Transverse colon (tissue), 4 donors: ENCODE results near the gene CHRND. TPM values are rescaled to one million over a fixed set of nuclear protein-coding genes. Genes with fewer than 3 reads are reported as not detected.

Experiments used
- DNase-seq: peaks from one replicate; pipeline ENCODE4 v3.0.0-alpha.2; 2019
- H3K27ac ChIP-seq, 4 donors: fragments of 200-600 bp; sonication (generic); 2 replicates each; pipeline ENCODE4 v1.5.1; 2016 to 2018; ENCODE audit warnings: inconsistent platforms in 4 of 4
- H3K27me3 ChIP-seq: fragments of 200-600 bp; sonication (generic); 2 replicates; pipeline ENCODE4 v1.5.1; 2017; ENCODE audit warnings: inconsistent platforms
- H3K36me3 ChIP-seq, 4 donors: fragments of 200-600 bp; sonication (generic); 2 replicates each; pipeline ENCODE4 v1.5.1; 2017 to 2019; ENCODE audit warnings: inconsistent platforms in 4 of 4
- H3K4me1 ChIP-seq, 4 donors: fragments of 200-600 bp; sonication (generic); 2 replicates each; pipeline ENCODE4 v1.5.1; 2017 to 2020; ENCODE audit warnings: inconsistent platforms in 4 of 4
- H3K4me3 ChIP-seq, 4 donors: fragments of 200-600 bp; sonication (generic); 1 replicate in 1 of 4; 2 replicates in 3 of 4; pipeline versions ENCODE4 v1.5.1 to v1.6.1; 2017 to 2019; ENCODE audit warnings: inconsistent platforms in 4 of 4
- H3K9me3 ChIP-seq, 2 donors: fragments of 200-600 bp; sonication (generic); 2 replicates each; pipeline ENCODE4 v1.5.1; 2017 to 2019; ENCODE audit warnings: inconsistent platforms in 2 of 2
- EP300 ChIP-seq: sonication (generic); formaldehyde crosslinking; IDR thresholded peaks from one replicate; pipeline ENCODE4 v1.6.1; 2017; ENCODE audit warnings: antibody characterized with exemption, low read depth
- POLR2A ChIP-seq: fragments of 450-650 bp; IDR thresholded peaks from one replicate; pipeline ENCODE4 v1.6.1; 2016; ENCODE audit warnings: antibody characterized with exemption, mild to moderate bottlenecking, moderate library complexity
- POLR2AphosphoS5 ChIP-seq, 3 donors: sonication (generic); formaldehyde crosslinking; IDR thresholded peaks; one replicate each; pipeline ENCODE4 v1.6.1; 2016; ENCODE audit warnings: antibody characterized with exemption in 3 of 3
- WGBS, 2 donors: methylation state at CpG; one replicate each; pipeline ENCODE4 v1.1.5; 2018; ENCODE audit warnings: low coverage in 1 of 2; 5-methylcytosine and 5-hydroxymethylcytosine counted together
- in situ Hi-C, 4 donors: fragments of 200-750 bp; cut with MboI; loops; one replicate each; pipeline versions ENCODE4 v1.15.0 to v1.15.1; 2017; ENCODE audit warnings: low sequenced_read_pairs in 3 of 4, low pct_ligation_motif_present in 1 of 4, low pct_unique_long_range_greater_than_20kb in 1 of 4
- intact Hi-C: fragments of 100-400 bp; cut with DNase I; formaldehyde crosslinking; loops from one replicate; pipeline ENCODE4 v1.15.1; 2023; ENCODE audit warnings: low total_unique reads
- total RNA-seq, 4 donors: library from RNA; depleted of rRNA; stranded (reverse); fragments of >200 nt; gene quantifications; one replicate each; pipeline ENCODE4 v1.1.0, GENCODE V29; 2016
- TF ChIP-seq, protein P1 (sequence below), 5 experiments: fragments of 200-600 bp in 3 of 5; fragments of 450-650 bp in 2 of 5; sonication (generic) in 3 of 5; IDR thresholded peaks; 1 replicate in 2 of 5; 2 replicates in 3 of 5; pipeline ENCODE4 v1.5.1; 2016 to 2017; ENCODE audit warnings: antibody characterized with exemption in 5 of 5, inconsistent platforms in 3 of 5, mild to moderate bottlenecking in 2 of 5, moderate library complexity in 1 of 5

Gene CHRND
- total RNA-seq, 4 donors from 2014 or later: not detected

- DNase-seq: no peak
- TF ChIP-seq, protein P1, sequence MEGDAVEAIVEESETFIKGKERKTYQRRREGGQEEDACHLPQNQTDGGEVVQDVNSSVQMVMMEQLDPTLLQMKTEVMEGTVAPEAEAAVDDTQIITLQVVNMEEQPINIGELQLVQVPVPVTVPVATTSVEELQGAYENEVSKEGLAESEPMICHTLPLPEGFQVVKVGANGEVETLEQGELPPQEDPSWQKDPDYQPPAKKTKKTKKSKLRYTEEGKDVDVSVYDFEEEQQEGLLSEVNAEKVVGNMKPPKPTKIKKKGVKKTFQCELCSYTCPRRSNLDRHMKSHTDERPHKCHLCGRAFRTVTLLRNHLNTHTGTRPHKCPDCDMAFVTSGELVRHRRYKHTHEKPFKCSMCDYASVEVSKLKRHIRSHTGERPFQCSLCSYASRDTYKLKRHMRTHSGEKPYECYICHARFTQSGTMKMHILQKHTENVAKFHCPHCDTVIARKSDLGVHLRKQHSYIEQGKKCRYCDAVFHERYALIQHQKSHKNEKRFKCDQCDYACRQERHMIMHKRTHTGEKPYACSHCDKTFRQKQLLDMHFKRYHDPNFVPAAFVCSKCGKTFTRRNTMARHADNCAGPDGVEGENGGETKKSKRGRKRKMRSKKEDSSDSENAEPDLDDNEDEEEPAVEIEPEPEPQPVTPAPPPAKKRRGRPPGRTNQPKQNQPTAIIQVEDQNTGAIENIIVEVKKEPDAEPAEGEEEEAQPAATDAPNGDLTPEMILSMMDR (IDR thresholded peaks at IDR 0.05): no peak
- no peak for TF ChIP-seq EP300
- TF ChIP-seq POLR2A: no peak
- no peak for TF ChIP-seq POLR2AphosphoS5 (IDR thresholded peaks at IDR 0.05)
- Histone ChIP-seq H3K27me3 (no peaks in the 10 kb centered on the region), H3K9me3 (no peaks in the 10 kb centered on the region), H3K36me3 (peaks cover 0 to 68% (median 32%) of the 10 kb centered on the region in 4 donors), H3K4me3 (no peak overlapping the region), H3K27ac (no peak overlapping the region), H3K4me1 (no peaks in the 10 kb centered on the region)
- WGBS, 2 donors: 73 to 87% methylated on average over 7 to 8 of the region's 8 CpGs
- intact Hi-C loops (no loop called here), in situ Hi-C loops (no loop called here)
Measured at GRCh38 chr2:232562515-232563151, 36.7 kb downstream of the CHRND start.

- DNase-seq: no peak
- Histone ChIP-seq H3K27me3 (no peaks in the 10 kb centered on the region), H3K27ac (no peak overlapping the region), H3K9me3 (no peaks in the 10 kb centered on the region), H3K36me3 (peaks cover 0 to 68% (median 31%) of the 10 kb centered on the region in 4 donors), H3K4me1 (peaks cover 0 to 6% (median 2%) of the 10 kb centered on the region in 4 donors), H3K4me3 (no peak overlapping the region)
- intact Hi-C loops: no loop called here
- 33 to 89% methylated on average over 3 of the region's 3 CpGs for WGBS, 2 donors
- in situ Hi-C loops: no loop called here
- TF ChIP-seq, protein P1 (IDR thresholded peaks at IDR 0.05): no peak
- TF ChIP-seq POLR2A (no peak), EP300 (no peak), POLR2AphosphoS5 (IDR thresholded peaks at IDR 0.05) (no peak)
Measured at GRCh38 chr2:232563580-232563979, 37.6 kb downstream of the CHRND start.

GRCh38 chr2:232567721-232568120 is 41.8 kb downstream of the CHRND start:
- no peaks in the 10 kb centered on the region for H3K27me3 ChIP-seq
- no peak overlapping the region for H3K4me3 ChIP-seq
- peaks cover 0 to 80% (median 29%) of the 10 kb centered on the region in 4 donors for H3K36me3 ChIP-seq
- no peaks in the 10 kb centered on the region for H3K9me3 ChIP-seq
- peaks cover 0 to 24% (median 10%) of the 10 kb centered on the region in 4 donors for H3K4me1 ChIP-seq
- peak overlapping the region in 1 of 4 donors; percentile 6 for H3K27ac ChIP-seq
- TF ChIP-seq POLR2A (no peak), POLR2AphosphoS5 (IDR thresholded peaks at IDR 0.05) (no peak), EP300 (no peak)
- TF ChIP-seq, protein P1 (IDR thresholded peaks at IDR 0.05): no peak
- DNase-seq: no peak
- intact Hi-C loops: no loop called here
- in situ Hi-C loops: no loop called here

DNA sequence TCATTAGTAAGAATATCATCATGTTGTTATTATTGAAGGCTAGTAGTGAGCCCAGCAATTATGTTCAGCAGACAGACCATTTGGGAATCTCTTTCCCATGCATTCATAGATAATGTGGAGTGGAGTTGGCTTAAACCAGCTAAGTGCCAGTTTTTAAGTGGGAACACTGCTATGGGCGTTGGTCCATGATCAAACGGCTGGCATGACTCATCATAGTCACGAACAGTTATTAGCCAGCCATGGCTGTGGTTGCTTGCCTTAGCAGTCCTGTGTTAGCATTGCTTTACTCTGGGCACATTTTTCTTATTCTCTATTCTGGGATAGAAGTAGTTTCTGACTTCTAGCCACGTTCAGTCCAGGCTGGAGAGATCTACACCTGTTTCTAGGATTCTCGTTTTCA is 42.2 kb downstream of the CHRND start:
- intact Hi-C loops: no loop called here
- H3K27ac ChIP-seq: peak overlapping the region in 2 of 4 donors; percentile 12 to 14
- no peak overlapping the region for H3K4me3 ChIP-seq
- no peak for DNase-seq
- WGBS, 2 donors: 48 to 57% methylated on average over 5 of the region's 5 CpGs
- H3K27me3 ChIP-seq: no peaks in the 10 kb centered on the region
- peaks cover 0 to 27% (median 11%) of the 10 kb centered on the region in 4 donors for H3K4me1 ChIP-seq
- H3K36me3 ChIP-seq: peaks cover 0 to 77% (median 29%) of the 10 kb centered on the region in 4 donors
- in situ Hi-C loops: no loop called here
- H3K9me3 ChIP-seq: no peaks in the 10 kb centered on the region
- TF ChIP-seq POLR2A: no peak
- TF ChIP-seq, protein P1 (IDR thresholded peaks at IDR 0.05): no peak
- TF ChIP-seq POLR2AphosphoS5 (IDR thresholded peaks at IDR 0.05): no peak
